Duodenal mucosa (tissue), 2 donors: ENCODE results near the gene DNAJC7.

Experiments
- H3K27ac ChIP-seq: one replicate; pipeline ENCODE4 v1.7.0; 2013; ENCODE audit warnings: low read depth, low read length
- H3K27me3 ChIP-seq, 2 donors: one replicate each; pipeline ENCODE4 v1.7.0; 2013; ENCODE audit warnings: low read length in 2 of 2, control low read depth in 1 of 2; ENCODE audit not compliant: insufficient read depth in 2 of 2, control insufficient read depth in 1 of 2
- H3K36me3 ChIP-seq, 2 donors: one replicate each; pipeline ENCODE4 v1.7.0; 2013; ENCODE audit warnings: low read length in 2 of 2, control low read depth in 1 of 2; ENCODE audit not compliant: insufficient read depth in 2 of 2, control insufficient read depth in 1 of 2
- H3K4me1 ChIP-seq, 2 donors: one replicate each; pipeline ENCODE4 v1.7.0; 2013; ENCODE audit warnings: low read length in 2 of 2, control low read depth in 1 of 2; ENCODE audit not compliant: insufficient read depth in 2 of 2, control insufficient read depth in 1 of 2
- H3K4me3 ChIP-seq, 2 donors: one replicate each; pipeline ENCODE4 v1.7.0; 2013; ENCODE audit warnings: low read length in 2 of 2, low read depth in 1 of 2
- H3K9ac ChIP-seq, 2 donors: one replicate each; pipeline ENCODE4 v1.7.0; 2013; ENCODE audit warnings: low read length in 2 of 2, low read depth in 1 of 2
- H3K9me3 ChIP-seq, 2 donors: one replicate each; pipeline ENCODE4 v1.7.0; 2013; ENCODE audit warnings: low read length in 2 of 2, control low read depth in 1 of 2; ENCODE audit not compliant: control insufficient read depth in 1 of 2

DNAJC7 gene

GRCh38 chr17:42041619-42042018, 24.4 kb upstream of the DNAJC7 start:
- Histone ChIP-seq H3K27ac (no peak overlapping the region), H3K36me3 (no peaks in the 10 kb centered on the region), H3K4me1 (no peaks in the 10 kb centered on the region), H3K27me3 (peaks cover 0 to 3% of the 10 kb centered on the region in 2 donors), H3K4me3 (no peak overlapping the region), H3K9me3 (no peaks in the 10 kb centered on the region), H3K9ac (no peak overlapping the region)

DNA sequence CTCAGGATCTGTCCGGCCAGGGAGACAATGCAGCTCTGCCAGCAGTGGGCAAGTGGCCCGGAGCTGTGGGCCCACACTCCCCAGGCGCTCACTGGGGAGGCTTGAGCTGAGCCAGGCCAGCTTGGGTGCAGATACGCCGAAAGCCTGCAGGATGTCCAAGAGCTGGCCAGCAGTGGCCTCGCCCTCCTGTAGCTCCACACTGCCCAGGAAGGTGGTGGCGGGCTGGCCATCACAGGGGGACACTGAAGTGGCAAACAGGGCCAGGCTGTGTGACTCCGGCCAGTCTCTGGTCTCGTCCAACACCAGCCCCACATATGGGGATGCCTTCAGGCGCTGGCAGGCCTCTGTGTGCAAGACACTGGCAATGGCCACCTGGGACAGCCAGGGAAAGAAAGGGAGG, 23.6 kb upstream of the DNAJC7 start:
- Histone ChIP-seq H3K4me3 (no peak overlapping the region), H3K4me1 (no peaks in the 10 kb centered on the region), H3K36me3 (no peaks in the 10 kb centered on the region), H3K27me3 (peaks cover 0 to 3% of the 10 kb centered on the region in 2 donors), H3K27ac (no peak overlapping the region), H3K9ac (no peak overlapping the region), H3K9me3 (no peaks in the 10 kb centered on the region)

GRCh38 chr17:42039794-42040763, 22.8 kb upstream of the DNAJC7 start:
- H3K27me3 ChIP-seq = peaks cover 0 to 3% of the 10 kb centered on the region in 2 donors
- no peak overlapping the region for H3K27ac ChIP-seq
- H3K4me1 ChIP-seq = no peaks in the 10 kb centered on the region
- peak overlapping the region in 1 of 2 donors; percentile 36 for H3K4me3 ChIP-seq
- peak overlapping the region in 1 of 2 donors; percentile 18 for H3K9ac ChIP-seq
- H3K9me3 ChIP-seq = no peaks in the 10 kb centered on the region
- H3K36me3 ChIP-seq = no peaks in the 10 kb centered on the region

DNA sequence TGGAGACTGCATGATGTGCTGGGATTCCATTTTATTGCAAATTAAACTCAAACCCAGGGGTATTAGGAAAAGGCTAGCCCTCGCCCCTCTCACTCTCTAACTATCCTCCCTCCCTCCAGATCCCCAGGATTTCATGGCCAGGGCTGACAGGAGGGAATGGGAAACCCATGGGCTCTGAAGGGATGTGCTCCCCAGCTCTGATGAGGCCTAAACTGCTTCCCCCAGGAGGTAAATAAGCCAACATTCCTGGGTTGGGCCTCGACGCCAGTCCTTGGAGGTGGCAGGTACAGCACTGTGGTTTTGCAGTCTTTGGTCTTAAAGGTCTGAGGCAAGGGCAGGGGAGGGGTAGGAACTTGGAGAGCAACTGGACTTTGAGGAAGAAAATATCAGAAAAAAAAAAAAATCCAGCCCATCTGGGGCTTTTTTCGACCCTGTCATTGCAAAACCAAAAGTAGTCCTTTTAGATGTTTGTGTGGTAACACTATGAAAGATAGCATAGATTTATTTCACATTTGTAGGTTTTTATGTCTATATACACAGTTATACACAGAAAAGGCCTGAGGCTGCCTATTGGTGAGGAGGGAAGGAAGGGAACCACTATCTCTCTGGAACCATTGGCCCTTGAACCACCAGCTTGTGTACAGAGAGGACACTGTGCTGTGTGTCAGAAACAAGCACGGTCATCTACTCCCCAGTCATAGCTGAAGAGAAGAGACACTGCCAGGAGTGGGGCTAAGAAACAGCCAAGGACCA, 21.2 kb upstream of the DNAJC7 start:
- H3K27ac ChIP-seq = no peak overlapping the region
- H3K27me3 ChIP-seq = peaks cover 0 to 3% of the 10 kb centered on the region in 2 donors
- H3K9ac ChIP-seq = no peak overlapping the region
- no peaks in the 10 kb centered on the region for H3K36me3 ChIP-seq
- no peaks in the 10 kb centered on the region for H3K9me3 ChIP-seq
- no peak overlapping the region for H3K4me3 ChIP-seq
- no peaks in the 10 kb centered on the region for H3K4me1 ChIP-seq

- no peaks in the 10 kb centered on the region for H3K4me1 ChIP-seq
- no peak overlapping the region for H3K27ac ChIP-seq
- H3K27me3 ChIP-seq = peaks cover 0 to 3% of the 10 kb centered on the region in 2 donors
- no peaks in the 10 kb centered on the region for H3K36me3 ChIP-seq
- no peak overlapping the region for H3K9ac ChIP-seq
- no peaks in the 10 kb centered on the region for H3K9me3 ChIP-seq
- no peak overlapping the region for H3K4me3 ChIP-seq
These were observed 16.8 kb upstream of the DNAJC7 start for GRCh38 chr17:42034059-42034458.

DNA sequence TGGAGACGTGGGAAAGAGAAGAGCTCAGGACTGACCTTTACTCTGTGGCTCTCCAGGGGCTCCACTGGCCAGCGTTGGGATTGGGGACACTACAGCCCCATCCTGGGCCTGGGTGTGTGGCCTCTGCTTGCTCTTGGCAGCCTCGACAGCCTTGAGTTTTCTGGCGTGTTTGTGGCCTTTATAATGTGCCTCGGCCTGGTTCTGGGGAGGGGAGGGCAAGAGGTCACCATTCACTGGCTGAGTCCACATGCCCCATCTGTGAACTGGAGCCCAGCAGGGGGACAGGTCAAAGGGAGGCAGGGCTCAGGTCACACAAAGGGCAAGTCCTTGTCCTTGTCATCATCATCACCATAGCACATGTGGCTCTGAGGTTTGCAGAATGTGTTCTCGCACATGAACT, 14.3 kb upstream of the DNAJC7 start:
- no peaks in the 10 kb centered on the region for H3K27me3 ChIP-seq
- H3K36me3 ChIP-seq = no peaks in the 10 kb centered on the region
- H3K9ac ChIP-seq = no peak overlapping the region
- H3K27ac ChIP-seq = no peak overlapping the region
- H3K9me3 ChIP-seq = no peaks in the 10 kb centered on the region
- no peaks in the 10 kb centered on the region for H3K4me1 ChIP-seq
- no peak overlapping the region for H3K4me3 ChIP-seq

DNA sequence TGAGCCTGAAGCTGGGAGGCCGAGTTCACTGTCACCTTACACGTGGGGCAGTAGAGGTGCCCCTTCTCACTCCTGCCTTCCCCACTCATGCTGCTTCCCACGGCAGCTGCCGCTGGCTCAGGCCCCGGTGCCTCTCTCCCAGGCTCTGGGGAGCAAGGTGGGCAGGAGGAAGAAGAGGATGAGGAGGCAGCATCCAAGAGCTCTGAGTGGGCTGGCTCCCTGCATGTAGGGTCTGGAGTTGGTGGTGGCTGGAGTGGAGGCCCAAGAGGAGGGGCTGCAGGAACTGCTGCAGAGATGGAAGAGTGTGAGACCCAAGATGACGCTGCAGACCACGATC, 11.5 kb upstream of the DNAJC7 start:
- no peak overlapping the region for H3K9ac ChIP-seq
- peaks cover 15 to 16% of the 10 kb centered on the region in 2 donors for H3K4me1 ChIP-seq
- H3K4me3 ChIP-seq = no peak overlapping the region
- no peaks in the 10 kb centered on the region for H3K9me3 ChIP-seq
- H3K36me3 ChIP-seq = peaks cover 0 to 6% of the 10 kb centered on the region in 2 donors
- H3K27me3 ChIP-seq = no peaks in the 10 kb centered on the region
- H3K27ac ChIP-seq = no peak overlapping the region

- no peaks in the 10 kb centered on the region for H3K27me3 ChIP-seq
- no peaks in the 10 kb centered on the region for H3K9me3 ChIP-seq
- H3K9ac ChIP-seq = no peak overlapping the region
- peaks cover 20 to 22% of the 10 kb centered on the region in 2 donors for H3K4me1 ChIP-seq
- no peak overlapping the region for H3K4me3 ChIP-seq
- H3K27ac ChIP-seq = no peak overlapping the region
- H3K36me3 ChIP-seq = peaks cover 0 to 11% of the 10 kb centered on the region in 2 donors
These were observed 10.9 kb upstream of the DNAJC7 start for GRCh38 chr17:42027961-42028790.

DNA sequence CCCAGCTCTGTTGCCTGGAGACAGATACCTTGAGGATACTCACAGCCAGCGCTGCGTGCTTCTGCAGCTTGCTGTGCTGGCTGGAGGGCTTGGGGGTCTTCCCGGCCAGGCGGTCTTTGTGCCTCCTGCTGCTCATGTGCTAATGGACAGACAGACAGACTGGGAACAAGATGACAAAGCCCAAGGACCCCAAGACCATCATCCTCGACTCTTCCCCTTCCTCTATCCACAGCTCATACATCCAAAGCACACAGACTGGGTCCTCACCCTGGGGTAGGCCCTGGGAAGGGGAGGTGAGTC, 10.3 kb upstream of the DNAJC7 start:
- H3K9me3 ChIP-seq = no peaks in the 10 kb centered on the region
- no peak overlapping the region for H3K27ac ChIP-seq
- H3K4me3 ChIP-seq = no peak overlapping the region

More for the DNA sequence above, 10.3 kb upstream of the DNAJC7 start:
- no peaks in the 10 kb centered on the region for H3K27me3 ChIP-seq
- peaks cover 20 to 23% of the 10 kb centered on the region in 2 donors for H3K4me1 ChIP-seq
- H3K9ac ChIP-seq = no peak overlapping the region
- peaks cover under 1 to 17% of the 10 kb centered on the region in 2 donors for H3K36me3 ChIP-seq
